Mesenchymal stem cell (in vitro differentiated cells and primary cell): ENCODE measurements around the gene MROH8.

Experiments
- DNase-seq: peaks from one replicate; pipeline ENCODE4 v3.0.0-alpha.2; 2013
- H2AFZ ChIP-seq: one replicate; pipeline ENCODE4 v1.6.1; 2013; ENCODE audit warnings: low read depth, mild to moderate bottlenecking, control low read depth, inconsistent platforms, low read length, moderate library complexity
- H2AK5ac ChIP-seq: 2 replicates; pipeline ENCODE4 v1.6.1; 2013; ENCODE audit warnings: low read length, moderate library complexity, mild to moderate bottlenecking, inconsistent platforms; ENCODE audit not compliant: severe bottlenecking
- H2BK120ac ChIP-seq: one replicate; pipeline ENCODE4 v1.6.1; 2013; ENCODE audit warnings: low read depth, mild to moderate bottlenecking, inconsistent platforms, low read length, moderate library complexity
- H2BK12ac ChIP-seq, 2 experiments: one replicate each; pipeline ENCODE4 v1.6.1; 2013; ENCODE audit warnings: inconsistent platforms in 2 of 2, low read length in 2 of 2, mild to moderate bottlenecking in 2 of 2, moderate library complexity in 2 of 2, control low read depth in 1 of 2
- H2BK15ac ChIP-seq: one replicate; pipeline ENCODE4 v1.6.1; 2013; ENCODE audit warnings: mild to moderate bottlenecking, low read depth, inconsistent platforms; ENCODE audit not compliant: poor library complexity, severe bottlenecking
- H2BK5ac ChIP-seq: 2 replicates; pipeline ENCODE4 v1.6.1; 2013; ENCODE audit warnings: low read depth, mild to moderate bottlenecking, low read length, control low read depth, inconsistent platforms; ENCODE audit not compliant: poor library complexity, severe bottlenecking
- H3K14ac ChIP-seq, 2 experiments: one replicate each; pipeline ENCODE4 v1.6.1; 2013; ENCODE audit warnings: inconsistent platforms in 2 of 2, low read length in 2 of 2, control low read depth in 1 of 2, mild to moderate bottlenecking in 1 of 2, moderate library complexity in 1 of 2
- H3K18ac ChIP-seq, 2 experiments: one replicate each; pipeline ENCODE4 v1.6.1; 2013; ENCODE audit warnings: inconsistent platforms in 2 of 2, low read length in 2 of 2, control low read depth in 1 of 2, low read depth in 1 of 2, mild to moderate bottlenecking in 1 of 2
- H3K23ac ChIP-seq, 2 experiments: one replicate each; pipeline ENCODE4 v1.6.1; 2013; ENCODE audit warnings: inconsistent platforms in 2 of 2, low read length in 2 of 2, mild to moderate bottlenecking in 2 of 2, moderate library complexity in 2 of 2, control low read depth in 1 of 2
- H3K27ac ChIP-seq: 2 replicates; pipeline ENCODE4 v1.5.1; 2013; ENCODE audit warnings: mild to moderate bottlenecking, moderate library complexity, low read length, control low read depth, inconsistent platforms; ENCODE audit not compliant: poor library complexity, severe bottlenecking
- H3K27me3 ChIP-seq, 2 experiments: 2 replicates each; pipeline versions ENCODE4 v1.6.1 to v1.7.0; 2013; ENCODE audit warnings: low read length in 2 of 2, mild to moderate bottlenecking in 2 of 2, moderate library complexity in 2 of 2, control low read depth in 1 of 2, inconsistent platforms in 1 of 2; ENCODE audit not compliant: control insufficient read depth in 1 of 2, insufficient read depth in 1 of 2
- H3K36me3 ChIP-seq, 2 experiments: 2 replicates each; pipeline versions ENCODE4 v1.6.1 to v1.7.0; 2013; ENCODE audit warnings: low read length in 2 of 2, control low read depth in 1 of 2, inconsistent platforms in 1 of 2, low read depth in 1 of 2, mild to moderate bottlenecking in 1 of 2; ENCODE audit not compliant: insufficient read depth in 2 of 2, control insufficient read depth in 1 of 2
- H3K4ac ChIP-seq, 2 experiments: one replicate each; pipeline ENCODE4 v1.6.1; 2013; ENCODE audit warnings: inconsistent platforms in 2 of 2, low read length in 2 of 2, mild to moderate bottlenecking in 2 of 2, moderate library complexity in 2 of 2, control low read depth in 1 of 2, low read depth in 1 of 2
- H3K4me1 ChIP-seq: 2 replicates; pipeline ENCODE4 v1.6.1; 2013; ENCODE audit warnings: low read depth, low read length, control low read depth; ENCODE audit not compliant: control insufficient read depth, insufficient read depth
- H3K4me2 ChIP-seq: 2 replicates; pipeline ENCODE4 v1.6.1; 2013; ENCODE audit warnings: low read length, mild to moderate bottlenecking, inconsistent platforms; ENCODE audit not compliant: poor library complexity, severe bottlenecking
- H3K4me3 ChIP-seq, 2 experiments: 2 replicates each; pipeline versions ENCODE4 v1.5.1 to v1.7.0; 2013; ENCODE audit warnings: low read length in 2 of 2, mild to moderate bottlenecking in 2 of 2, control low read depth in 1 of 2, low read depth in 1 of 2; ENCODE audit not compliant: insufficient read depth in 1 of 2
- H3K79me1 ChIP-seq: replicated peaks from 2 replicates; pipeline ENCODE4 v1.6.1; 2013; ENCODE audit warnings: mild to moderate bottlenecking, control low read depth, low read length, inconsistent platforms; ENCODE audit not compliant: poor library complexity, severe bottlenecking
- H3K9ac ChIP-seq: 2 replicates; pipeline ENCODE4 v1.7.0; 2013; ENCODE audit warnings: mild to moderate bottlenecking, low read length, moderate library complexity
- H3K9me3 ChIP-seq: 2 replicates; pipeline ENCODE4 v1.7.0; 2013; ENCODE audit warnings: mild to moderate bottlenecking, low read length; ENCODE audit not compliant: control insufficient read depth
- H4K8ac ChIP-seq: one replicate; pipeline ENCODE4 v1.6.1; 2013; ENCODE audit warnings: inconsistent platforms, mild to moderate bottlenecking, low read length, moderate library complexity
- H4K91ac ChIP-seq: one replicate; pipeline ENCODE4 v1.6.1; 2013; ENCODE audit warnings: mild to moderate bottlenecking, low read length, inconsistent platforms
- WGBS: methylation state at CpG from one replicate; pipeline ENCODE4 v1.1.7; 2013; ENCODE audit warnings: mixed read lengths; 5-methylcytosine and 5-hydroxymethylcytosine counted together

The MROH8 gene

GRCh38 chr20:37188787-37189186 is 9.4 kb upstream of the MROH8 start:
- peaks cover 15% of the 10 kb centered on the region for H3K79me1 ChIP-seq
- 97% methylated on average over 6 of the region's 7 CpGs for WGBS
- H3K4ac ChIP-seq, result no peak overlapping the region
- H3K27me3 ChIP-seq, result no peaks in the 10 kb centered on the region
- H3K4me1 ChIP-seq, result peaks cover 4% of the 10 kb centered on the region
- H3K27ac ChIP-seq, result no peak overlapping the region
- no peak overlapping the region for H3K18ac ChIP-seq
- no peak overlapping the region for H2AK5ac ChIP-seq
- no peak overlapping the region for H2BK120ac ChIP-seq
- H3K36me3 ChIP-seq, result peaks cover 31 to 70% of the 10 kb centered on the region in 2 experiments
- no peak overlapping the region for H4K91ac ChIP-seq
- no peak overlapping the region for H4K8ac ChIP-seq
- no peak overlapping the region for H3K23ac ChIP-seq
- H3K4me2 ChIP-seq, result no peak overlapping the region
- H2AFZ ChIP-seq, result no peak overlapping the region
- no peak overlapping the region for H3K14ac ChIP-seq
- no peak overlapping the region for H2BK5ac ChIP-seq
- H2BK12ac ChIP-seq, result no peak overlapping the region
- no peak for DNase-seq
- no peak overlapping the region for H3K4me3 ChIP-seq
- H3K9ac ChIP-seq, result no peak overlapping the region
- H3K9me3 ChIP-seq, result no peaks in the 10 kb centered on the region
- H2BK15ac ChIP-seq, result no peak overlapping the region

DNA sequence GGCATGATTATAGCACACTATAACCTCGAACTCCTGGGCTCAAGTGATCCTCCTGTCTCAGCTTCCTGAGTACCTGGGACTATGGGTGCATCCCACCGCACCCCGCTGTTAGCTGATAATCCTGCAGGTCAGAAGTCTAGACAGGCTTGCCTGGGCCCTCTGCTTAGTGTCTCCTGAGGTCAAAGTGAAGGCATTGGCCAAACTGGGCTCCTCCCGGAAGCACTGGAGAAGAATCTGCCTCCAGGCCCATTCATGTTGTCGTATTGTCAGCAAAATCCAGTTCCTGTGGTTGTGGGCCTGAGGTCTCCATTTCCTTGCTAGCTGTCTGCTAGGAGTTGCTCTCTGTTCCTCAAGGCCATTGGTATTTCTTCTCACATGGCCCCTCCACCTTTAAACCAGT is 6.3 kb upstream of the MROH8 start:
- Histone ChIP-seq H4K91ac (no peak overlapping the region), H2AK5ac (no peak overlapping the region), H3K27ac (no peak overlapping the region), H2BK12ac (no peak overlapping the region), H3K4me3 (no peak overlapping the region), H2BK120ac (no peak overlapping the region), H3K4me1 (peaks cover 9% of the 10 kb centered on the region), H3K27me3 (no peaks in the 10 kb centered on the region), H4K8ac (no peak overlapping the region), H3K23ac (no peak overlapping the region), H3K36me3 (peaks cover 19 to 67% of the 10 kb centered on the region in 2 experiments), H3K9me3 (no peaks in the 10 kb centered on the region), H3K4ac (no peak overlapping the region), H2AFZ (no peak overlapping the region), H3K14ac (no peak overlapping the region), H3K9ac (no peak overlapping the region), H3K18ac (no peak overlapping the region), H2BK15ac (no peak overlapping the region), H2BK5ac (no peak overlapping the region), H3K4me2 (no peak overlapping the region), H3K79me1 (peaks cover 9% of the 10 kb centered on the region)
- DNase-seq, result no peak
- 99% methylated on average over 5 of the region's 5 CpGs for WGBS

- no peak overlapping the region for H2BK15ac ChIP-seq
- H2AK5ac ChIP-seq, result no peak overlapping the region
- peak overlapping the region; percentile 84 for H2AFZ ChIP-seq
- H3K9me3 ChIP-seq, result no peaks in the 10 kb centered on the region
- peak overlapping the region; percentile 97 to 98 for H3K18ac ChIP-seq
- peak overlapping the region in 1 of 2 experiments; percentile 70 for H3K23ac ChIP-seq
- WGBS, result 12% methylated on average over 13 of the region's 15 CpGs
- H3K4me1 ChIP-seq, result peaks cover 12% of the 10 kb centered on the region
- H2BK12ac ChIP-seq, result no peak overlapping the region
- peak overlapping the region; percentile 51 for H3K4me2 ChIP-seq
- H3K9ac ChIP-seq, result peak overlapping the region; percentile 98
- no peak overlapping the region for H2BK120ac ChIP-seq
- H3K4me3 ChIP-seq, result peak overlapping the region; percentile 75 to 90
- no peak overlapping the region for H4K91ac ChIP-seq
- H3K14ac ChIP-seq, result no peak overlapping the region
- H2BK5ac ChIP-seq, result peak overlapping the region; percentile 3
- H3K27me3 ChIP-seq, result no peaks in the 10 kb centered on the region
- peaks cover 5% of the 10 kb centered on the region for H3K79me1 ChIP-seq
- peak overlapping the region; percentile 59 for H3K27ac ChIP-seq
- peak overlapping the region in 1 of 2 experiments; percentile 98 for H3K4ac ChIP-seq
- H3K36me3 ChIP-seq, result peaks cover 7 to 20% of the 10 kb centered on the region in 2 experiments
- H4K8ac ChIP-seq, result no peak overlapping the region
- peak; percentile 70 for DNase-seq
Observed at GRCh38 chr20:37179683-37180524, 556 bp upstream of the MROH8 start.

- no peak overlapping the region for H2BK12ac ChIP-seq
- no peak overlapping the region for H2AFZ ChIP-seq
- no peaks in the 10 kb centered on the region for H3K36me3 ChIP-seq
- no peaks in the 10 kb centered on the region for H3K4me1 ChIP-seq
- no peak overlapping the region for H2BK5ac ChIP-seq
- H3K18ac ChIP-seq, result no peak overlapping the region
- no peak for DNase-seq
- no peak overlapping the region for H3K4me2 ChIP-seq
- H3K4me3 ChIP-seq, result no peak overlapping the region
- H3K27me3 ChIP-seq, result no peaks in the 10 kb centered on the region
- no peaks in the 10 kb centered on the region for H3K9me3 ChIP-seq
- no peak overlapping the region for H2AK5ac ChIP-seq
- H2BK120ac ChIP-seq, result no peak overlapping the region
- no peak overlapping the region for H4K91ac ChIP-seq
- no peak overlapping the region for H3K27ac ChIP-seq
- H3K79me1 ChIP-seq, result peaks cover 2% of the 10 kb centered on the region
- no peak overlapping the region for H2BK15ac ChIP-seq
- H3K14ac ChIP-seq, result no peak overlapping the region
- H3K9ac ChIP-seq, result no peak overlapping the region
- WGBS, result 90% methylated on average over 4 of the region's 4 CpGs
- H4K8ac ChIP-seq, result no peak overlapping the region
- no peak overlapping the region for H3K4ac ChIP-seq
- H3K23ac ChIP-seq, result no peak overlapping the region
Observed at GRCh38 chr20:37172836-37173235, 6.5 kb downstream of the MROH8 start.
